GM12872 (cell line): ENCODE data around the gene VPS26A.

ENCODE experiments used
- TF ChIP-seq, protein P1 (sequence below): IDR thresholded peaks from 3 replicates; pipeline ENCODE4 v1.5.1; 2011; ENCODE audit warnings: low read depth, mild to moderate bottlenecking, low read length, moderate library complexity; ENCODE audit not compliant: insufficient read depth

VPS26A gene

DNA sequence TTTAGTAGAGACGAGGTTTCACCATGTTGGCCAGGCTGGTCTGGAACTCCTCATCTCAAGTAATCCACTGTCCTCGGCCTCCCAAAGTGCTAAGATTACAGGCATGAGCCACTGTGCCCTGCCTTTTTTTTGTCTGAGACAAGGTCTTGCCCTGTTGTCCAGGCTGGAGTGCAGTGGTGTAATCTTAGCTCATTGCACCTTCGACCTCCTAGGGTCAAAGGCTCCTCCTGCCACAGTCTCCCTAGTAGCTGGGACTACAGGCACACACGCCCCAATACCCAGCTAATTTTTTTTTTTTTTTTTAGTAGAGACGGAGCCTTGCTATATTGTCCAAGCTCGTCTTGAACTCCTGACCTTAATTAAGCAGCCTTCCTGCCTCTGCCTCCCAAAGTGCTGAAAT is 29.2 kb downstream of the VPS26A start:
- TF ChIP-seq, protein P1, sequence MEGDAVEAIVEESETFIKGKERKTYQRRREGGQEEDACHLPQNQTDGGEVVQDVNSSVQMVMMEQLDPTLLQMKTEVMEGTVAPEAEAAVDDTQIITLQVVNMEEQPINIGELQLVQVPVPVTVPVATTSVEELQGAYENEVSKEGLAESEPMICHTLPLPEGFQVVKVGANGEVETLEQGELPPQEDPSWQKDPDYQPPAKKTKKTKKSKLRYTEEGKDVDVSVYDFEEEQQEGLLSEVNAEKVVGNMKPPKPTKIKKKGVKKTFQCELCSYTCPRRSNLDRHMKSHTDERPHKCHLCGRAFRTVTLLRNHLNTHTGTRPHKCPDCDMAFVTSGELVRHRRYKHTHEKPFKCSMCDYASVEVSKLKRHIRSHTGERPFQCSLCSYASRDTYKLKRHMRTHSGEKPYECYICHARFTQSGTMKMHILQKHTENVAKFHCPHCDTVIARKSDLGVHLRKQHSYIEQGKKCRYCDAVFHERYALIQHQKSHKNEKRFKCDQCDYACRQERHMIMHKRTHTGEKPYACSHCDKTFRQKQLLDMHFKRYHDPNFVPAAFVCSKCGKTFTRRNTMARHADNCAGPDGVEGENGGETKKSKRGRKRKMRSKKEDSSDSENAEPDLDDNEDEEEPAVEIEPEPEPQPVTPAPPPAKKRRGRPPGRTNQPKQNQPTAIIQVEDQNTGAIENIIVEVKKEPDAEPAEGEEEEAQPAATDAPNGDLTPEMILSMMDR: no peak

DNA sequence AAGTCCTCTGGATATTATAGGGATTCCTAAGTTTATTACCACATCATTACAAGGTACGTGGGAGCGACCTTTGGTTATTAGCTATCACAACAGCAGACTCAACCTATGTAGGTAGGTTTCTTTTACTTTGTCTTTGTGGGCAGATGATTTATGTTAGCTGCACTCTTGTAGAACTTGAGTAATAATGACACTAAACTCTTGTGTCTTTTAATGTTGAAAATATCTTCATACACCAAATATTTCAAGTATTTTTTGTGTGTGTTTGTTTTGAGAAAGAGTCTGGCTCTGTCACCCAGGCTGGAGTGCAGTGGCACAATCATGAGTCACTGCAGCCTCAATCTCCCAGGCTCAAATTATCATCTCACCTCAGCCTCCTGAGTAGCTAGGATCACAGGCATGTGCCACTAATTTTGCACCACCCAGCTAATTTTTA is 36.8 kb downstream of the VPS26A start:
- TF ChIP-seq, protein P1: no peak

DNA sequence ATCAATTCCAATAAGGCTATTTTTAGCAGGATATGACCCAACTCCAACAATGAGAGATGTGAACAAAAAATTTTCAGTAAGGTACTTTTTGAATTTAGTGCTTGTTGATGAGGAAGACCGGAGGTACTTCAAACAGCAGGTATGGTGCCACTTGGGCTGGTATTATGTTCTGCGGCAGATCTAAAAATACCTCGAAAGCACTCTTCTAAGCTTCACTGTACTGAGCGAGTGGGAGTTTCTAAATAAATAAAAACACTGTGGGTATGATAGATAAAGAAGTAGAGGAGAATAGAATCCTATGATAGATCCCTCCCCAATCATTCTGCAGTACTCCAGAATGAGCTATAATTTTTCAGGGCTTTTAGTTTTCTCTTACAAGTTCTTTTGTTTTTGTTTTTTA is 44.5 kb downstream of the VPS26A start:
- TF ChIP-seq, protein P1: no peak

DNA sequence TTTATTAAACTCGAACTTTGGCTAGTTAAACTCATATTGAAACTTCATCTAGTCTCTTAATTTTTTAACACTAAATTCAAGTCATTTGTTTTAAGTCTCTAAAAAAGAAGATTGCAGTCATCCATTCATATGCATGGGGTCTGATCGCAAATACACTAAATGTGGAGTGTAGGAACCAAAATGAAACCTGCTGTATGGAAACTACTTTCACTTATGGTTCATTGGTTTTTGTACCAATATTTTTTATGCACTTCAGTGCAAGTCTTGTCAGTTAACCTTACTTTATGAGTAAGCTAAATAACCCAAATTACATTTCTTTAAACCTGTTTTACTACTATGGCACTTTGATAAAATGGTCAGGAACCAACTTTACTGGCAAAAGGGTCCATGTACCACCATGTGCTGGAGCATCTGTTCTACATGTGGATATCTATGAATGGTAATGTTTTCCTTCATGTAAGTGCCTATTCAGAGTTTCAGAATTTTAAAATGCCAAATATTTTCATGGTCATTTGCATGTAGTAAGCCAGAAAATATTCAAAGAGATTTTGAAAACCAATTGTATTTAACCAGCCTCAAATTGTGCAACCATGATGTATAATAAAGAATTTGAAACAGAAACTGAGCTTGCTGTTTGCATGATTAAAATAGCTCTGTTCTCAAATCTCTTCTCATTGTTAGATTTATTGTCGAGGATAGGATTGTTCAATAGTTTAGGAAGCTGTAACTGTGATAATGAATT is 48.4 kb downstream of the VPS26A start:
- TF ChIP-seq, protein P1: no peak

DNA sequence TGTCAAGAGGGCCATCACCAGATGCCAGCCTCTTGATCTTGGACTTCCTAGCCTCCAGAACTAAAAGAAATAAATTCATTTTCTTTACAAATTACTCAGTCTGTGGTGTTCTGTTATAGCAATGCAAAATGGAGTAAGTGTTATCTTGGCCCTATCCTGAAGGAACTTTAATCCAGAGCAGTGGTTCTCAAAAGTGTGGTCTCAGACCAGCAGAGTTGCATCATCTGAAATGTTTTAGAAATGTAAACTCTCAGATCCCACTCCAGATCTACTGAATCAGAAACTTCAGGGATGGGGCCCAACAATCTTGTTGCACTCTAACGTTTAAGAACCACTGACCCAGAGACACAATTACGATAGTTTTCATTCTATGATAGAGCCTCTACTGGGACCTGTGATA is 52.8 kb downstream of the VPS26A start:
- TF ChIP-seq, protein P1: no peak

DNA sequence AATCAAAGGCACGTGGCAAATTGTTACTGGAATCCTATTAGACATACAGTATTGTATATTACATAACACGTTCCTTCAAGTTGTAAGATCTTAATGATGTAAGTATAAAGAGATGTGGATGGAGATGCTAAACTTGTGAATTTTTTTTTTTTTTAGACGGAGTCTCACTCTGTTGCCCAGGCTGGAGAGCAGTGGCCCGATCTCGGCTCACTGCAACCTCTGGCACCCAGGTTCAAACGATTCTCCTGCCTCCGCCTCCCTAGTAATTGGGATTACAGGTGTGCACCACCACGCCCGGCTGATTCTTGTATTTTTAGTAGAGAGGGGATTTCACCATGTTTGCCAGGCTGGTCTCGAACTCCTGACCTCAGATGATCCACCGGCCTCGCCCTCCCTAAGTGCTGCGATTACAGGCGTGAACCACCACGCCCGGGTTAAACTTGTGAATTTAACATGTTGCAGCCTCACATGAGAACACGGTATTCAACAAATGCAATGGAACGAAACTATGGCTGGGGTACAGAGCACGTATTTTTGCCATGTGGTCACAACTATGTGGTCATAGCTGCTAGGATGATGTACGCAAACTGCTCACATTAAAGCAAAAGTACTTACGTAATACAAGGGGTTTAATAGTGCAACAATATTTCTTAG is 55.2 kb downstream of the VPS26A start:
- TF ChIP-seq, protein P1: no peak

DNA sequence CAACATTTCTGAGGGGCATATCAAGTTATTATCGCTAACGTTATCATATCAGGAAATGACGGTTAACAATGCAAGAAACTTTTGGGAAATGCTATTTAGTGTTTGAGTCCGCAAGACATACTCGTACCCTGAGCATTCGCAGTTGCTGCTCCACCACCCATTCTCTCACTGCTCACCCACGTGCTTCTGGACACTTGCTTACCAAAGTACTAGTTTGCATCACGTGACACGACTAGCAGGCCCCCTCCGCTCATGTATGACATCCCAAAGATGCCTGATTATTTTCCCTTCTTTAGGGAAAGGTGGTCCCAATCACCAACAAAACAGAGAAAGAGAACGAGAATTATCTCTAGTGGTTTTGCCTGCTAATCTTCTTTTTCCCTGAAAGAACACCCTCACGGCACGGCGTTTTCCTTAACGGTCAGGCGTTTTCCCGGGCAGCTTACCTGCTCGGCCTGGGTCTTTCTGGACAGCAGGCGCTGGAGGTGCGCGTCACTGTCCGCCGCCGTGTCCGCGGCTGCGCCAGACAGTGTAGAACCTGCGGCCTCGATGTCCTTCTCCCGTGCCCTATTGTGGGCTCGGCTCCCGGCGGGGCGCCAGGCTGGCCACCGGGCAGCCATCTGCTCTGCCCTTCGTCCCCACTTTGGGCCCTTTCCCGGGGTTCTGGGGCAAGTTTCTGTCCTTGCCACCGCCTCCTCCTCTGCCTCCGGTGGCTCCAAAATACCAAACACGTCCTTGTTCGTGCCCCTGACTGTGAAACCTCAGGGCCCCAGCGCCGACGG is 56.0 kb downstream of the VPS26A start, which contains the start of gene SUPV3L1:
Gene SUPV3L1, plus strand, starts transcription at position 492 of the 782 bp plus-strand sequence. Its CDS starts 58 bp downstream, at position 550.
- TF ChIP-seq, protein P1: no peak
